ENCODE data around the gene NLRP7.

DNA sequence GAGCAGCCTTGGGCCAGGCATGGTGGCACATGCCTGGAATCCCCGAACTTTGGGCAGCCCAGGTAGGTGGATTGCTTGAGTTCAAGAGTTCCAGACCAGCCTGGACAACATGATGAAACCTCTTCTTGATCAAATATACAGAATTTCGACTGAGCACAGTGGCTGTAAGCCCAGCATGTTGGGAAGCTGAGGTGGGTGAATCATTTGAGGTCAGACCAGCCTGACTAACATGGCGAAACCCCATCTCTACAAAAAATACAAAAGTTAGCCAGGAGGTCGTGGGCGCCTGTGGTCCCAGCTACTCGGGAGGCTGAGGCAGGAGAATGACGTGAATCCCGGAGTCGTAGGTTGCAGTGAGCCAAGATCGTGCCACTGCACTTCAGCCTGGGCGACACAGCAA lies 8.0 kb upstream of the NLRP7 start:
- TF ChIP-seq, protein P1, sequence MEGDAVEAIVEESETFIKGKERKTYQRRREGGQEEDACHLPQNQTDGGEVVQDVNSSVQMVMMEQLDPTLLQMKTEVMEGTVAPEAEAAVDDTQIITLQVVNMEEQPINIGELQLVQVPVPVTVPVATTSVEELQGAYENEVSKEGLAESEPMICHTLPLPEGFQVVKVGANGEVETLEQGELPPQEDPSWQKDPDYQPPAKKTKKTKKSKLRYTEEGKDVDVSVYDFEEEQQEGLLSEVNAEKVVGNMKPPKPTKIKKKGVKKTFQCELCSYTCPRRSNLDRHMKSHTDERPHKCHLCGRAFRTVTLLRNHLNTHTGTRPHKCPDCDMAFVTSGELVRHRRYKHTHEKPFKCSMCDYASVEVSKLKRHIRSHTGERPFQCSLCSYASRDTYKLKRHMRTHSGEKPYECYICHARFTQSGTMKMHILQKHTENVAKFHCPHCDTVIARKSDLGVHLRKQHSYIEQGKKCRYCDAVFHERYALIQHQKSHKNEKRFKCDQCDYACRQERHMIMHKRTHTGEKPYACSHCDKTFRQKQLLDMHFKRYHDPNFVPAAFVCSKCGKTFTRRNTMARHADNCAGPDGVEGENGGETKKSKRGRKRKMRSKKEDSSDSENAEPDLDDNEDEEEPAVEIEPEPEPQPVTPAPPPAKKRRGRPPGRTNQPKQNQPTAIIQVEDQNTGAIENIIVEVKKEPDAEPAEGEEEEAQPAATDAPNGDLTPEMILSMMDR (IDR thresholded peaks at IDR 0.05; ENCODE audit: extremely low read depth in 1 of 2, insufficient read depth in 1 of 2, low read depth in 1 of 2, low read length in 2 of 2): no peak
- TF ChIP-seq JUN (IDR thresholded peaks at IDR 0.05; ENCODE audit: borderline replicate concordance, insufficient read depth, insufficient read length, low read depth) (no peak), POLR2AphosphoS5 (IDR thresholded peaks at IDR 0.05; ENCODE audit: insufficient read depth, low read depth, low read length) (no peak), POLR2A (IDR thresholded peaks at IDR 0.05; ENCODE audit: low read depth, low read length) (no peak)
